NCI-H460 (cell line): ENCODE measurements around the gene MEGF6. TPM values are rescaled to one million over a fixed set of nuclear protein-coding genes. Genes with fewer than 3 reads are reported as not detected.

Experiments used
- DNase-seq: peaks from one replicate; pipeline ENCODE4 v3.0.0-alpha.2; 2016; ENCODE audit warnings: low read depth; ENCODE audit errors: extremely low read depth
- total RNA-seq: library from RNA; depleted of rRNA; stranded (reverse); fragments of >200 nt; shearing (Covaris generic); gene quantifications from 2 replicates; pipeline ENCODE4 v1.2.3, GENCODE V29; 2014

The MEGF6 gene
- total RNA-seq, 1 experiment from 2014 or later = 5.7 TPM

- DNase-seq = no peak
Observed at GRCh38 chr1:3527774-3528173, 83.5 kb downstream of the MEGF6 start.

GRCh38 chr1:3525551-3526482, 85.5 kb downstream of the MEGF6 start:
- no peak for DNase-seq

GRCh38 chr1:3524556-3525203, 86.6 kb downstream of the MEGF6 start:
- no peak for DNase-seq

- no peak for DNase-seq
Observed at GRCh38 chr1:3523980-3524379, 87.3 kb downstream of the MEGF6 start.

GRCh38 chr1:3522564-3523265, 88.6 kb downstream of the MEGF6 start:
- no peak for DNase-seq

- no peak for DNase-seq
Observed at GRCh38 chr1:3522112-3522511, 89.2 kb downstream of the MEGF6 start.

GRCh38 chr1:3521426-3521825, 89.9 kb downstream of the MEGF6 start:
- no peak for DNase-seq

GRCh38 chr1:3520419-3521378, 90.6 kb downstream of the MEGF6 start:
- DNase-seq = no peak

- no peak for DNase-seq
Observed at GRCh38 chr1:3519301-3519885, 91.9 kb downstream of the MEGF6 start.

- no peak for DNase-seq
Observed at GRCh38 chr1:3518756-3519155, 92.6 kb downstream of the MEGF6 start.

- no peak for DNase-seq
Observed at GRCh38 chr1:3518256-3518655, 93.1 kb downstream of the MEGF6 start.

- no peak for DNase-seq
Observed at GRCh38 chr1:3516911-3517675, 94.2 kb downstream of the MEGF6 start.

GRCh38 chr1:3516481-3516869, 94.8 kb downstream of the MEGF6 start:
- no peak for DNase-seq

- no peak for DNase-seq
Observed at GRCh38 chr1:3515774-3516480, 95.4 kb downstream of the MEGF6 start.

GRCh38 chr1:3515272-3515671, 96.0 kb downstream of the MEGF6 start:
- DNase-seq = no peak

- DNase-seq = no peak
Observed at GRCh38 chr1:3514404-3514803, 96.9 kb downstream of the MEGF6 start.

- no peak for DNase-seq
Observed at GRCh38 chr1:3511856-3512255, 99.5 kb downstream of the MEGF6 start.

- DNase-seq = no peak
Observed at GRCh38 chr1:3511306-3511705, 100.0 kb downstream of the MEGF6 start.

GRCh38 chr1:3510956-3511250, 100.4 kb downstream of the MEGF6 start:
- no peak for DNase-seq
